Measurements from ENCODE around the gene PDPR. TPM values are rescaled to one million over a fixed set of nuclear protein-coding genes. Genes with fewer than 3 reads are reported as not detected.
"Not testable (repeated sequence)": the region's sequence is repeated elsewhere in the genome, so short reads cannot be mapped to it uniquely, and the experiment has no call there.

Gene PDPR
- total and polyA plus RNA-seq, 8 donors, result 2.4 to 85.7 (median 18.9) TPM

DNA sequence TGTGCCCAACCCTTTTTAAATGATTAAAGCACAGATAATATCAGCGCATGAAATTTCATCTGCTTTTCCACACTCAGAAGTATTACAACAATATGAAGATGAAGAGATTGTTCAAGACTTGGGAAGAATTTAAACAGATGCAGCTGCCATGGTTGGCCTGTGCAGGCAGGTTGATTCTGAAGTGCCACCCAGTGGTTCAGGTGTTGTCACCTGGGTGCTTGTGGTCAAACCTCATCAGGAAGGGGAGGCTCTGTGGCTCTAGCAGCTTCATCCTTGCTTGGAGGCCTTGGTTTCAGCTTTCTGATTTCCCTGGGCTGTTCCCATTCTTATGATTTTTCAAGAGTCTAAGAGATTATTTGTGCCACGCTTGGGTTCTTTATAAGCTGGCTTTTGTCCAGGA is 37.3 kb downstream of the PDPR start:
- H3K4me1 ChIP-seq, result peaks cover 0 to 21% (median 12%) of the 10 kb centered on the region in 4 donors
- H3K27me3 ChIP-seq, result no peaks in the 10 kb centered on the region
- H3K4me3 ChIP-seq, result no peak overlapping the region
- DNase-seq, result peak in 1 of 2 donors; percentile 13
- peaks cover 79 to 93% (median 90%) of the 10 kb centered on the region in 4 donors for H3K36me3 ChIP-seq
- no peak overlapping the region for H3K27ac ChIP-seq
- intact Hi-C loops (cut with DNase I; ENCODE audit: low total_unique reads), result loop anchor here (10.0 kb wide), 1 partner anchor 103 kb away; the partner anchor contains the start of gene EXOSC6
- 68 to 75% (median 70%) methylated on average over 2 of the region's 2 CpGs for WGBS, 5 donors
- H3K9me3 ChIP-seq, result no peaks in the 10 kb centered on the region
- TF ChIP-seq EP300 (IDR thresholded peaks at IDR 0.05) (no peak), POLR2A (IDR thresholded peaks at IDR 0.05) (no peak), POLR2AphosphoS5 (IDR thresholded peaks at IDR 0.05) (no peak)

DNA sequence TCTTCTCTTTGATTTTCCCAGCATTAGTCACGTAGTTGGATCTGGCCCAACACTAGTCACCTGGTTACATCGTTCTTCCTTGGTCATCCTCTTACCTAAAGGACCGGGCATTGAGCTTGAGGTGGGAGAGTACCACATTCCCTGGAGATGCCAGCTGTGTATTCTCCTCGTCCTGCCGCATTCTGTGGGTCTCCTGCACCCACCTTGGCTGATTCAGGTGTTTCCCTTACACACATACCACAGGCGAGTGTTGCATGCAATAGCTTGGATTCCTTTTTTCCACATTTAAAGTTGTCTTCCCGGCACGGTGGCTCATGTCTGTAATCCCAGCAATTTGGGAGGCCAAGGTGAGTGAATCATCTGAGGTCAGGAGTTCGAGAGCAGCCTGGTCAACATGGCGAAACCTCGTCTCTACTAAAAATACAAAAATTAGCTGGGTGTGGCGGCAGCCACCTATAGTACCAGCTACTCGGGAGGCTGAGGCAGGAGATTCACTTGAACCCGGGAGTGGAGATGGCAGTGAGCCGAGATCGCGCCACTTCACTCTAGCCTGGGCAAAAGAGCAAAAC is 37.9 kb downstream of the PDPR start:
- TF ChIP-seq POLR2AphosphoS5 (IDR thresholded peaks at IDR 0.05) (no peak), EP300 (IDR thresholded peaks at IDR 0.05) (no peak)
- TF ChIP-seq, protein P1, sequence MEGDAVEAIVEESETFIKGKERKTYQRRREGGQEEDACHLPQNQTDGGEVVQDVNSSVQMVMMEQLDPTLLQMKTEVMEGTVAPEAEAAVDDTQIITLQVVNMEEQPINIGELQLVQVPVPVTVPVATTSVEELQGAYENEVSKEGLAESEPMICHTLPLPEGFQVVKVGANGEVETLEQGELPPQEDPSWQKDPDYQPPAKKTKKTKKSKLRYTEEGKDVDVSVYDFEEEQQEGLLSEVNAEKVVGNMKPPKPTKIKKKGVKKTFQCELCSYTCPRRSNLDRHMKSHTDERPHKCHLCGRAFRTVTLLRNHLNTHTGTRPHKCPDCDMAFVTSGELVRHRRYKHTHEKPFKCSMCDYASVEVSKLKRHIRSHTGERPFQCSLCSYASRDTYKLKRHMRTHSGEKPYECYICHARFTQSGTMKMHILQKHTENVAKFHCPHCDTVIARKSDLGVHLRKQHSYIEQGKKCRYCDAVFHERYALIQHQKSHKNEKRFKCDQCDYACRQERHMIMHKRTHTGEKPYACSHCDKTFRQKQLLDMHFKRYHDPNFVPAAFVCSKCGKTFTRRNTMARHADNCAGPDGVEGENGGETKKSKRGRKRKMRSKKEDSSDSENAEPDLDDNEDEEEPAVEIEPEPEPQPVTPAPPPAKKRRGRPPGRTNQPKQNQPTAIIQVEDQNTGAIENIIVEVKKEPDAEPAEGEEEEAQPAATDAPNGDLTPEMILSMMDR (IDR thresholded peaks at IDR 0.05), result no peak
- Histone ChIP-seq H3K27me3 (no peaks in the 10 kb centered on the region), H3K4me3 (no peak overlapping the region), H3K4me1 (peaks cover 0 to 21% (median 12%) of the 10 kb centered on the region in 4 donors), H3K9me3 (no peaks in the 10 kb centered on the region), H3K27ac (peak overlapping the region; percentile 9 to 56 (median 44)), H3K36me3 (peaks cover 85 to 99% (median 96%) of the 10 kb centered on the region in 4 donors)
- intact Hi-C loops (cut with DNase I; ENCODE audit: low total_unique reads), result loop anchor here (10.0 kb wide), 1 partner anchor 103 kb away; the partner anchor contains the start of gene EXOSC6
- 69 to 78% (median 75%) methylated on average over 17 of the region's 17 CpGs for WGBS, 5 donors
- no peak for DNase-seq

DNA sequence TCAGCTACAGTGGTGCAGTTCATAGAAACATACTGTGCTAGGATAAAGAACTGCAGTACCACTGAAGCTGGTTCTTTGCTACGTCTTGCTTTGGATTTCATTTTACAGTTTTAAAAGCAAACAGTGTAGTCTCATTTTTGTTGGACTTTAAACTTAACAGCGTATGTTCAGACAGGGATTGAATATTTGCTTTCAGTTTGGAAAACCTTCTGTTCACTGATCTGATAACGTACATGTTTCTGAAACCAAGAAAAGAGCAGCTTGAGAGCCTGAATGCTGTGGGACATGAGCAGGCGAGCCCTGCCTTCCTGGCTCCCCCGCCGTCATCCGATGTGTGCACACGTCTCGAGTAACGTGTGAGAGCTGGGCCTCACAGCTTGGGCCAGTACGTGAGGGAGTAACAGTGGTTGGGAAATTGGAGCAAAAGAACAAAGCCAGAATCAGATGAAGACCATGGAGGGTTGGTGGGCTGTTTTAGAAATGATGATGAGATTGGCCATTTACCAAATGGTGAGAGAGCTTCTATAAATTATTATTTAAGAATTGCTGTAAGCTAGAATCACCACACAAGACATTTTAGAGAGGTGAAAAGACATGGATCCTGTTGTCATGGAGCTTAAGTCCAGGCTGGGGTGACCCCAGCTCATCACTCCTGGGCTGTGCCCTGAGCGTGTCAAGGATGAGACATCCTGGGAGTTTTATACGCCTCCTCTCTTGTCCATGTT is 38.6 kb downstream of the PDPR start:
- Histone ChIP-seq H3K36me3 (peaks cover 89 to 100% (median 99%) of the 10 kb centered on the region in 4 donors), H3K4me1 (peaks cover 0 to 21% (median 12%) of the 10 kb centered on the region in 4 donors), H3K4me3 (no peak overlapping the region), H3K27me3 (no peaks in the 10 kb centered on the region), H3K9me3 (no peaks in the 10 kb centered on the region), H3K27ac (peak overlapping the region; percentile 23 to 56 (median 44))
- intact Hi-C loops (cut with DNase I; ENCODE audit: low total_unique reads), result loop anchor here (10.0 kb wide), 1 partner anchor 102 kb away; the partner anchor contains the start of gene EXOSC6
- no peak for TF ChIP-seq POLR2A (IDR thresholded peaks at IDR 0.05)
- TF ChIP-seq, protein P1 (IDR thresholded peaks at IDR 0.05), result no peak
- TF ChIP-seq POLR2AphosphoS5 (IDR thresholded peaks at IDR 0.05), result peak in 1 of 3 donors; percentile 8
- WGBS, 5 donors, result 45 to 70% (median 59%) methylated on average over 13 of the region's 13 CpGs
- peak; percentile 46 to 64 for DNase-seq

DNA sequence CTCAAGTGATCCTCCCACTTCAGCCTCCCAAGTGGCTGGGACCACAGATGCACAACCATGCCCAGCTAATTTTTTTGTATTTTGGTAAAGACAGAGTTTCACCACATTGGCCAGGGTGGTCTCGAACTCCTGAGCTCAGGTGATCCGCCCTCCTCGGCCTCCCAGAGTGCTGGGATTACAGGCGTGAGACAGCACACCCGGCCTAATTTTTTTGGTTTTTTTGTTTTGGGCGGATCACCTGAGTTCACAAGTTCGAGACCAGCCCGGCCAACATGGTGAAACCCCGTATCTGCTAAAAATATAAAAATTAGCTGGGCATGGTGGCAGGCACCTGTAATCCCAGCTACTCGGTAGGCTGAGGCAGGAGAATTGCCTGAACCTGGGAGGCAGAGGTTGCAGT is 40.6 kb downstream of the PDPR start:
- not testable (repeated sequence) for H3K9me3 ChIP-seq, H3K27ac ChIP-seq, H3K4me3 ChIP-seq, DNase-seq, H3K27me3 ChIP-seq
- peaks cover 94 to 100% (median 100%) of the 10 kb centered on the region in 4 donors for H3K36me3 ChIP-seq
- intact Hi-C loops (cut with DNase I; ENCODE audit: low total_unique reads), result loop anchor here (10.0 kb wide), 1 partner anchor 100 kb away; the partner anchor contains the start of gene EXOSC6
- WGBS, 5 donors, result 91 to 98% (median 93%) methylated on average over 10 of the region's 10 CpGs
- H3K4me1 ChIP-seq, result peaks cover 0 to 21% (median 12%) of the 10 kb centered on the region in 4 donors

DNA sequence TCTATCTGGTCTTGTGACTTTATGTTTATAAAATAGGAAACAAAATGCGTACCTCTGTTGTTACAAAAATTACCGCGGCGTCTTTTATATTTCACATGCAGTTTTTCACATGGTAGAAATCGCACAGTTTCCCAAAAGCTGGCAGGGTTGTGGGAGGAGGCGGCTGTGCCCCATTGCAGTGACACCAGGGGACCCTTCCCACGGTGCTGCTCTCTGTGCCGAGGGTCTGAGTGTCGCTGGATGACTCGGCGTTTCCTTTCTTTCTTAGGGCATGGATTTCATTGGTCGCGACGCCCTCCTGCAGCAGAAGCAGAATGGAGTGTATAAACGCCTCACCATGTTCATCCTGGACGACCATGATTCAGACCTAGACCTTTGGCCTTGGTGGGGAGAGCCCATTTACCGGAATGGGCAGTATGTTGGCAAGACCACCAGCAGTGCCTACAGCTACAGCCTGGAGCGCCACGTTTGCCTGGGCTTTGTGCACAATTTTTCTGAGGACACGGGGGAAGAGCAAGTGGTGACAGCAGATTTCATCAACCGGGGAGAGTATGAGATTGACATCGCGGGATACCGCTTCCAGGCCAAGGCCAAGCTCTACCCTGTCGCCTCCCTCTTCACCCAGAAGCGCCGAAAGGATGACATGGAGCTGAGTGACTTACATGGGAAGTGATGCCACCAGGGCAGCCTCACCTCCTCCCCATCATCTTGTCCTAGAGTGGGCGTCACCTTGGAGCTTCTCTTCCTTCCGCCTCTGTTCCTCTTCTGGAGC is 42.3 kb downstream of the PDPR start:
- peaks cover 91 to 100% (median 100%) of the 10 kb centered on the region in 4 donors for H3K36me3 ChIP-seq
- H3K4me3 ChIP-seq, result no peak overlapping the region
- intact Hi-C loops (cut with DNase I; ENCODE audit: low total_unique reads), result loop anchor here (10.0 kb wide), 1 partner anchor 98 kb away; the partner anchor contains the start of gene EXOSC6
- H3K4me1 ChIP-seq, result peaks cover 0 to 19% (median 11%) of the 10 kb centered on the region in 4 donors
- no peak for DNase-seq
- no peaks in the 10 kb centered on the region for H3K9me3 ChIP-seq
- no peak overlapping the region for H3K27ac ChIP-seq
- TF ChIP-seq POLR2AphosphoS5 (IDR thresholded peaks at IDR 0.05), result no peak
- no peak for TF ChIP-seq POLR2A (IDR thresholded peaks at IDR 0.05)
- TF ChIP-seq, protein P1 (IDR thresholded peaks at IDR 0.05), result no peak
- no peak for TF ChIP-seq EP300 (IDR thresholded peaks at IDR 0.05)
- 91 to 94% (median 94%) methylated on average over 29 of the region's 29 CpGs for WGBS, 5 donors
- H3K27me3 ChIP-seq, result no peaks in the 10 kb centered on the region
